Hindlimb muscle (tissue), 1 donor: ENCODE measurements around the gene RAB1A. TPM values are rescaled to one million over a fixed set of nuclear protein-coding genes. Genes with fewer than 3 reads are reported as not detected.
A peak's percentile ranks its signal among the peaks of the same experiment; 100 is the strongest.

ENCODE experiments used
- DNase-seq: peaks from one replicate; pipeline ENCODE4 v3.0.0-alpha.2; 2013
- polyA plus RNA-seq: library from polyadenylated mRNA; unstranded; fragments of 120-200 nt; gene quantifications from one replicate; pipeline ENCODE4 v1.2.1, GENCODE V29; 2013; ENCODE audit not compliant: insufficient read length

RAB1A gene
- polyA plus RNA-seq, 1 donor = 111 TPM

- no peak for DNase-seq
Measured at GRCh38 chr2:65085148-65085547, 44.8 kb downstream of the RAB1A start.

GRCh38 chr2:65081232-65081685 lies 48.6 kb downstream of the RAB1A start:
- no peak for DNase-seq

GRCh38 chr2:65079017-65079416 lies 50.9 kb downstream of the RAB1A start:
- DNase-seq = no peak

GRCh38 chr2:65077898-65078297 lies 52.0 kb downstream of the RAB1A start:
- DNase-seq = no peak

GRCh38 chr2:65076345-65076710 lies 53.6 kb downstream of the RAB1A start:
- DNase-seq = no peak

- no peak for DNase-seq
Measured at GRCh38 chr2:65075605-65076344, 54.1 kb downstream of the RAB1A start.

- DNase-seq = no peak
Measured at GRCh38 chr2:65075176-65075575, 54.7 kb downstream of the RAB1A start.

GRCh38 chr2:65073879-65074565 lies 55.9 kb downstream of the RAB1A start:
- no peak for DNase-seq

- DNase-seq = no peak
Measured at GRCh38 chr2:65072181-65072970, 57.5 kb downstream of the RAB1A start.

GRCh38 chr2:65071499-65072180 lies 58.3 kb downstream of the RAB1A start:
- DNase-seq = no peak

GRCh38 chr2:65070856-65071255 lies 59.0 kb downstream of the RAB1A start:
- no peak for DNase-seq

- no peak for DNase-seq
Measured at GRCh38 chr2:65070172-65070830, 59.6 kb downstream of the RAB1A start.

GRCh38 chr2:65069439-65069824 lies 60.5 kb downstream of the RAB1A start:
- DNase-seq = no peak

- no peak for DNase-seq
Measured at GRCh38 chr2:65067806-65068553, 61.9 kb downstream of the RAB1A start.

GRCh38 chr2:65064728-65065552 lies 65.0 kb downstream of the RAB1A start:
- DNase-seq = peak; percentile 62

- DNase-seq = no peak
Measured at GRCh38 chr2:65062843-65063825, 66.8 kb downstream of the RAB1A start.

GRCh38 chr2:65061910-65062339 lies 68.0 kb downstream of the RAB1A start:
- DNase-seq = no peak

GRCh38 chr2:65061146-65061909 lies 68.6 kb downstream of the RAB1A start:
- no peak for DNase-seq
